NCI-H2196 (cell line): Measurements from ENCODE around the gene BACH2.
A peak's percentile ranks its signal among the peaks of the same experiment; 100 is the strongest.
"Not testable (repeated sequence)": the region's sequence is repeated elsewhere in the genome, so short reads cannot be mapped to it uniquely, and the experiment has no call there.

ENCODE experiments used
- DNase-seq: peaks from one replicate; lab custom pipeline; 2025; ENCODE audit not compliant: unreplicated experiment; lab: John Stamatoyannopoulos, UW

Gene BACH2

GRCh38 chr6:90186637-90187371 lies 109.8 kb downstream of the BACH2 start:
- DNase-seq = peak; percentile 7

GRCh38 chr6:90186026-90186425 lies 110.6 kb downstream of the BACH2 start:
- DNase-seq = no peak

GRCh38 chr6:90184334-90185298 lies 112.0 kb downstream of the BACH2 start:
- no peak for DNase-seq

GRCh38 chr6:90183587-90184333 lies 112.9 kb downstream of the BACH2 start:
- DNase-seq = no peak

- no peak for DNase-seq
Measured at GRCh38 chr6:90180526-90180925, 116.1 kb downstream of the BACH2 start.

GRCh38 chr6:90179190-90180169 lies 117.2 kb downstream of the BACH2 start:
- DNase-seq = no peak

GRCh38 chr6:90178384-90178855 lies 118.2 kb downstream of the BACH2 start:
- no peak for DNase-seq

GRCh38 chr6:90177544-90178383 lies 118.9 kb downstream of the BACH2 start:
- DNase-seq = no peak

- DNase-seq = no peak
Measured at GRCh38 chr6:90175627-90176538, 120.8 kb downstream of the BACH2 start.

GRCh38 chr6:90173262-90173925 lies 123.2 kb downstream of the BACH2 start:
- no peak for DNase-seq

GRCh38 chr6:90170601-90171000 lies 126.0 kb downstream of the BACH2 start:
- no peak for DNase-seq

GRCh38 chr6:90169374-90169773 lies 127.3 kb downstream of the BACH2 start:
- no peak for DNase-seq

GRCh38 chr6:90168693-90169131 lies 127.9 kb downstream of the BACH2 start:
- DNase-seq = no peak

GRCh38 chr6:90167514-90168379 lies 128.9 kb downstream of the BACH2 start:
- no peak for DNase-seq

- not testable (repeated sequence) for DNase-seq
Measured at GRCh38 chr6:90166155-90166924, 130.3 kb downstream of the BACH2 start.
